Activated CD8-positive, alpha-beta memory T cell treated with anti-CD3 and anti-CD28 coated beads, Interleukin-2, amount 50 U/mL, for 48 hours (primary cell): ENCODE results near the gene BARX2.
"Not testable (repeated sequence)": the region's sequence is repeated elsewhere in the genome, so short reads cannot be mapped to it uniquely, and the experiment has no call there.

Experiments
- DNase-seq: peaks from one replicate; pipeline ENCODE4 v3.0.0-alpha.2; 2020

The BARX2 gene, protein sequence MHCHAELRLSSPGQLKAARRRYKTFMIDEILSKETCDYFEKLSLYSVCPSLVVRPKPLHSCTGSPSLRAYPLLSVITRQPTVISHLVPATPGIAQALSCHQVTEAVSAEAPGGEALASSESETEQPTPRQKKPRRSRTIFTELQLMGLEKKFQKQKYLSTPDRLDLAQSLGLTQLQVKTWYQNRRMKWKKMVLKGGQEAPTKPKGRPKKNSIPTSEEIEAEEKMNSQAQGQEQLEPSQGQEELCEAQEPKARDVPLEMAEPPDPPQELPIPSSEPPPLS

DNA sequence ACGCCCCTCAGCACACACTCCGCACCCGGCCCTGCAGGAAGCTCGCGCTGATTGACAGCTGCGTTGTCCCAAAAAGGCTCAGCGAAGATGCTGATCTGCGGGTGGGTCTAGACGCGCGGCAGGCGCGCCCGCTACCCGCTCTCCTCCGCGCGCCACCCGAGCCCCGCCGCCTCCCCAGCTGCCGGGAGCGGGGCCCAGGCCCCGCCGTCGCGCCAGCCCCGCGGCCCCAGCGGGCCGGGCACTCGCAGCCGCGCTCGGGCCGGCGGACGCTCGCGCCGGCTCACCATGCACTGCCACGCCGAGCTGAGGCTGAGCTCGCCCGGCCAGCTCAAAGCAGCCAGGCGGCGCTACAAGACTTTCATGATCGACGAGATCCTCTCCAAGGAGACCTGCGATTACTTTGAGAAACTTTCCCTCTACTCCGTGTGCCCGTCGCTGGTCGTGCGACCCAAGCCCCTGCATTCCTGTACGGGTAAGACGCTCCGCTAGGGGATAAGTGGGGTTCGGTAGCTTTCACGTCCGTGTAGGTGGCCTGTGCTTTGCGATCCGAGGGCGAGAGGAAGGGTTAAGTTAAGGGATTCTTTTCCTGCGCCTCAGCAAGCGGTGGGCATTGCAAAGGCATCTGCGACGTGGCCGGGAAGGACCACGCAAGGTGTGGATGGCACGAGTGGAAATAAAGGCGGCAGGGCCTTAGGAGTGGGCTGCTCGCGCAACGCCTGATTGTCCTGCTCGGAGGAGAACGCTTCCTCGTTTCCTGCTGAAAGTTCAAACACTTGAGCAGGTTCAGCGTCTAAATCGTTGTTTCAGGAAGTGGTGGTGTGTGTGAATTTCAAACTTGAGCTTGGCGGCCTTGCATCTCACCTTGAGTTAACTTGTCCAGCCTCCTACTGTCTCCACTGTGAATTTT is at the start of gene BARX2:
BARX2 (plus strand) TSS at position 98 of the 907 bp plus-strand sequence; CDS start at position 286, 188 bp downstream.
- DNase-seq: peak; percentile 60

DNA sequence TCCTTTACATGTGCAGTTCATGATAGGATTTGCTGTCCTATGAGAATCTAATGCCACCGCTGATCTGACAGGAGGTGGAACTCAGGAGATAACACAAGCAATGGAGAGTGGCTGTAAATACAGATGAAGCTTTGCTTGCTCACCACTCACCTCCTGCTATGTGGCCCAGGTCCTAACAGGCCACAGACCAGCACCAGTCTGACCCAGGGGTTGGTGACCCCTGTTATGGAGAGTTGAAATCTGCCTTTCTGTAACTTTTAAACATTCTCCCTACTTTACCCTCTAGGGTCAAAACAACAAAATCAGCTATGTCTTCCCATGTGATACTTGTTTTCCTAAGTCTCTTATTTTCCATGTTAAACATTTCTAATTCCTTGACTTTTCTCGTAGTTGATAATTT is 48.7 kb upstream of the BARX2 start:
- DNase-seq: no peak

DNA sequence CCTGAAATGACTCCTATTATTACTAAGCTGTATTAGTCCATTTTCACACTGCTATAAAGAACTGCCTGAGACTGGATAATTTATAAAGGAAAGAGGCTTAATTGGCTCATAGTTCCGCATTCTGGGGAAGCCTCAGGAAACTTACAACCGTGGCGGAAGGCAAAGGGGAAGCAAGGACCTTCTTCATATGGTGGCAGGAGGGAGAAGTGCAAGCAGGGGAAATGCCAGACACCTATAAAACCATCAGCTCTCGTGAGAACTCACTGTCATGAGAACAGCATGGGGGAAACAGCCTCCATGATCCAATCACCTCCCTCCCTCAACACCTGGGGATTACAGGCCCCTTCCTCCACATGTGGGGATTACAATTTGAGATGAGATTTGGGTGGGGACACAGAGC is 47.9 kb upstream of the BARX2 start:
- not testable (repeated sequence) for DNase-seq

DNA sequence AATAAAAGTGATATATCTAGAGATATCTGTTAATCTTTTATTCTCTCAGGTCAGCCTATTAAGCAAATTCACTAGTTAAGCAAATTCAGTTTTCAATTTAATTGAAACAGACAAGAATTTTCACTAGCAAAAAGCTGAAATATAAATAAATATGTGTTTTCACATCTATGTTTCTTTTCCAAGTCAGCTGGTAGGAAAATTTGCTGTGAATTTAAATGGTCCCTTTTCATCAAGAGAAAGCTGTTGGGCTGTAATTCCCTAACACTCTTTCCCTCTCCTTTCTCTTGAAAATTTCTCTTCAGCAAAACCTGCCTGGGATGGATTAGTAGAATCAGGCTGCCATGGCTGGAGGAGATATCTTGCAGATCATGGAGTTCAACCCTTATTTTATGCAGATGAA is 46.9 kb upstream of the BARX2 start:
- DNase-seq: no peak

DNA sequence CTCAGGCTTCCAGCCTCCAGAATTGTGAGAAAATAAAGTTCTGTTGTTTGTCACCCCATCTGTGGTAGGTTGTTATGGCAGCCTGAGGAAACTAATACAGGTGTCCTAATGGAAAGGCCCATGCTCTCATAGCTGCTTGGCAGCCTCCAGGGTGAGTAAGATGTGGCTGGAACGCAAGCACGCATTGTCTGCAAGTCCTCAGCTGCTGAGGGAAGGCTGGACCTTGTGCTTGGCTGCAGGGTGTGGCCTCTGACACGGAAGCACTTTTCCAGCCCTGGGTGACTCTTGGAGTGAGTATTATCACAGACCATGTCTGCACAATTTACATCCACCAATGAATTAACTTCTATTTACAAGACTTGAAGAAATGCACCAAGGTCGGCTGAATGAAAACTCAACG is 44.4 kb upstream of the BARX2 start:
- no peak for DNase-seq

DNA sequence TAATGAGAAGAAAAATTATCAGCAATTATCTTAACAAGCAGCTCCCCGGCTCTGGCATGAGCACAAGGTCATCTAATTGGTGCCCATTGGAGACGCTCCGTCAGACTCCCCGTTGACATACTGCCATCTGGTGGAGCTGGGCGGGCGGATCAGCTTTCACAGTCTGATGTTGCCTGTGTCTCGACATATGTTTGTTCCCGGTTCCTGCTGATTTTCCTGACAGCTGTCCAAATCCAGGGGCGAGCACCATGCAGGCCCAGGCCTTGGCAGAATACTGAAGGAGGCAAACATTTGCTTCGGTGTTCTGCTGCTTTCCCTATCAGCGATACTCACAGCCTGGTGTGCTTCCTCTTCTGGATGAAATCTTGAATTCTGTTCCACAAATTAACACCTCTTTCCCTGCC is 43.8 kb upstream of the BARX2 start:
- DNase-seq: peak; percentile 83

DNA sequence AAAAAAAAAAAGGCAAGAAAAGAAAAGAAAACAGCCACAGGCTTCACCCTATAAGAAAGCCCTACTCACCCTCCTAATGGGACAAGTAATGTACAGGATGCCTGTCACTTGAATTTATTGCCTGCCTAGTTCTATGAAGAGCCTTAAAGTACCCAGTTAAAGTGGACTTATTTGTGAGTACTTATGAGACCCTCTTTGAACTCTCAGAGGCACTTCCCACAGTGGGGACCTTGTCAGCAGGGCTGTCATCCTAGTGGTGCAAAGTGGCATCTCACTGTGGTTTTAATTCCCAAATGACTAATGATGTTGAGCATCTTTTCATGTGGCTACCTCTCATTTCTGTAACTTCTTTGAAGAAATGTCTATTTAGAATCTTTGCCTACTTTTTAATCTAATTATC is 41.8 kb upstream of the BARX2 start:
- DNase-seq: no peak

DNA sequence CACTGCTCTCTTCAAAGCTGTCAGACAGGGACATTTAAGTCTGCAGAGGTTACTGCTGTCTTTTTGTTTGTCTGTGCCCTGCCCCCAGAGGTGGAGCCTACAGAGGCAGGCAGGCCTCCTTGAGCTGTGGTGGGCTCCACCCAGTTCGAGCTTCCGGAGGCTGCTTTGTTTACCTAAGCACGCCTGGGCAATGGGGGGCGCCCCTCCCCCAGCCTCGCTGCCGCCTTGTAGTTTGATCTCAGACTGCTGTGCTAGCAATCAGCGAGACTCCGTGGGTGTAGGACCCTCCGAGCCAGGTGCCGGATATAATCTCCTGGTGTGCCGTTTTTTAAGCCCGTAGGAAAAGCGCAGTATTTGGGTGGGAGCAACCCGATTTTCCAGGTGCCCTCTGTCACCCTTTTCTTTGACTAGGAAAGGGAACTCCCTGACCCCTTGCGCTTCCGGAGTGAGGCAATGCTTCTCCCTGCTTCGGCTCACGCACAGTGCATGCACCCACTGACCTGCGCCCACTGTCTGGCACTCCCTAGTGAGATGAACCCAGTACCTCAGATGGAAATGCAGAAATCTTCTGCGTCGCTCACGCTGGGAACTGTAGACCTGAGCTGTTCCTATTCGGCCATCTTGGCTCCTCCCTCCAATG is 31.2 kb upstream of the BARX2 start:
- DNase-seq: not testable (repeated sequence)

DNA sequence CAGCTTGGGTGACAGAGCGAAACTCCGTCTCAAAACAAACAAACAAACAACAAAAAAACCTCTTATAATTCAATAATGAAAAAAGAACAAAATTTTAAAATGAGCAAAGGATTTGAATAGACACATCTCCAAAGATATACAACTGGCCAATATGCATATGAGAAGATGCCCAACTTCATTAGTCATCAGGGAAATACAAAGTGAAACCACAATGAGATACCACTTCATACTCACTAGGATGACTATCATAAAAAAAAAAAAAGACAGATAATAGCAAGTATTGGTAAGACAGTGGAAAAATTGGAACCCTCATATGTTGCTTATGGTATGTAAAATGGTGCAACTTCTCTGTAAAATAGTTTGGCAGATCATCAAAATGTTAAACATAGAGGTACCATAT is 28.7 kb upstream of the BARX2 start:
- no peak for DNase-seq

DNA sequence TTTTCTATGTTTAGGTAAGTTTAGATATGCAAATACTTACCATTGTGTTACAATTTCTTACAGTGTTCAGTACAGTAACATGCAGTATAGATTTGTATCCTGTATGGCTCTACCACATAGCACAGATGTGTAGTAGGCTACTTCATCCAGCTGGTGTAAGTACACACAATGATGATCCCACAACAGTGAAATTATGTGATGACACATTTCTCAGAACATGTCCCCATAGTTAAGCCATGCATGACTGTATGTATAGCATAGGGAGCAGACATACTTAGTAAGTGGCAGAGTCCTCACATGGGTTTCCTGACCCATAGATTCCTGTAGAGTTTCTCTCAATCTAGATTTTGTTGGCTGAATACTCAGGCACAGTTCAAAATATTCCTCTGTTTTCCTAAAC is 26.8 kb upstream of the BARX2 start:
- no peak for DNase-seq

DNA sequence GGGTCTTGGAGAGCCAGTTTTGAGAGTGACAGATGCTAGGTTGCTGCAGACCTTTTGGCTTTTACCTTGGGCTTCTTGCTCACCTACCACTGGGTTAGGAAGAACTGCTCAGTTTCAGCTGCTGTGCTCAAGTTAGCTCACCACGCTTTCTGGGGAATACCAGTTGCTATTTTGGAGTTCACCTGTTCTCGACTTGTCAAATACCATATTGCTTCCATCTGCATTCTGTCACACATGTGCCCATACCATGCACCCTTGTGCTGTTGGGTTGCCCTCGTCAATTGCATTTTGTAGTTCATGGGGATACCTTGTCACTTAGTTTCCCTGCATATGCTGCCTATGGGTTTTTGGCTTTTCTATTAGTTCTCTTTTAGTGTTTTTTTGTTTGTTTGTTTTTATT is 23.0 kb upstream of the BARX2 start:
- no peak for DNase-seq

DNA sequence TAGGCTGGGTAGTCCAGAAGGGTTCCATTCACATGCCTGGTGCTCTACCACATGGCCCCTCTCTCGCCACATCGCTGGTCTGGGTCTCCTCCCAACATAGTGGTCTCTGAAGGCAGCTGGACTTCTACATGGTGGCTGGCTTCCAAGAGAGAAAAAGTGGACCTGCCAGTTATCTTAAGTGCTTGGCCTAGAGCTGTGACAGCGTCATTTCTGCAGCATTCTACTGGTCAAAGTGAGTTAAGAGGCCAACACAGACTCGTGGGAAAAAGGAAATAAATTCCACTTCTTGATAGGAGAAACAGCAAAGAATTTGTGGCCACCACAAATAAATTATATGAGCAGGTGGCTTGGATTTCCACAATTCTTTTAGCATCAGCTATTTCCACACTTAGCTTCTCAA is 21.0 kb upstream of the BARX2 start:
- no peak for DNase-seq

DNA sequence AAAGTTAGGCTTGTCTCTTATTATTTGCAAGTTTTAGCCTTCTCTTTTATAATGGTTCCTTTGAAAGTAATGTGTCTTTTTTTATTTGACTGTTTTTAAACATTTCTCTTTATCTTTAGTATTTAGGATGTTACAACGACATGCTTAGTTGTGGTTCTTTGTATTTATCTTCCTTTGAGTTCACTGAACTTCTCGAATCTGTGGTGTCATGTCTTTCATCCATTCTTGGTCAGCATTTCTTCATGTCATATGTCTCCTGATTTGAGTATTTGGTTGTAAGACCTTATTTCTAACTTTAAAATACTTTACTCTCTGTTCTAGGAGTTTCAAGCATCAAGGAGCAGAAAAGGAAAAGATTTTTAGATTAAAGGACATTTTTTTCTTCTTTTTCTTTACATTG is 15.9 kb upstream of the BARX2 start:
- DNase-seq: no peak

DNA sequence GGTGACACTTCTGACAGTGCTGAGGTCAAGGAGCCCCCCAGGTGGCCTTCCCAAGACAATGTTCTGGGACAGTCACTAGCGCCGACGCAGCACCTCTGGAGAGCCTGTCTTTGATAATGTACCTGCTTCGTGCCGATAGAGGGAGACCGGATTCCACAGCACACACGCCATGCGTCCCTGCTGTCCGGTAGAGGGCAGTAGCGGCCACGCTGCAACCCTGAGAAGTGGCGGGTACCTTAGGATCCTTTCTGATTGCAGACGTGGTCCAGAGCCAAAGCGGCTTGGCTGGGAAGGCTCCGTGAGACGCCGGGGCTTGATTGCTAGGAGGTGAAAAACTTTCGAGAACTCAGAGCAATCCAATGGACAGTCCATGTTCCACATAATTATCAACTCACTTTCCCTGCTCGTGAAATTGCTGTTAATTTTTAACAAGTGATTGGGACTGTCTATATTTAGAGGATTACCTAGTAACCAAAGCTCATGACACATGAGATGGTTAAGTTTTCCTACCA is 11.4 kb upstream of the BARX2 start:
- DNase-seq: peak; percentile 88

DNA sequence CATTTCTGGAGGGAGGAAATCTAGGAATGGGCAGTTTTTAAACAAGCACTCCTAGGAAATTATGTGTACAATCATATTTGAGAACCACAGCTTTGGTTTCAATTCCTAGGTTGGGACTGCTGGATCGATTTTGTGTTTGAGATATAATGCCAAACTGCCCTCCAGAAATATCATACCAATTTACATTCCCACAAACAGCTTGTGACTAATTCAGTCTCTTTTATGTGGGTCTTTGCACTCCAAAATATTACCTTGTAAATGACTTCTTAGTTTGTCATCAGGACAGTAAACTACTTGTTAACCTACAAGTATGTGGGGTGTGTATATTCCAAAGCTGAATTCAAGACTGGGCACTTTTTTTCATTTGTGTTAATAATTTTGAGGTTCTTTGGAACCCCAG is 9.8 kb upstream of the BARX2 start:
- no peak for DNase-seq

DNA sequence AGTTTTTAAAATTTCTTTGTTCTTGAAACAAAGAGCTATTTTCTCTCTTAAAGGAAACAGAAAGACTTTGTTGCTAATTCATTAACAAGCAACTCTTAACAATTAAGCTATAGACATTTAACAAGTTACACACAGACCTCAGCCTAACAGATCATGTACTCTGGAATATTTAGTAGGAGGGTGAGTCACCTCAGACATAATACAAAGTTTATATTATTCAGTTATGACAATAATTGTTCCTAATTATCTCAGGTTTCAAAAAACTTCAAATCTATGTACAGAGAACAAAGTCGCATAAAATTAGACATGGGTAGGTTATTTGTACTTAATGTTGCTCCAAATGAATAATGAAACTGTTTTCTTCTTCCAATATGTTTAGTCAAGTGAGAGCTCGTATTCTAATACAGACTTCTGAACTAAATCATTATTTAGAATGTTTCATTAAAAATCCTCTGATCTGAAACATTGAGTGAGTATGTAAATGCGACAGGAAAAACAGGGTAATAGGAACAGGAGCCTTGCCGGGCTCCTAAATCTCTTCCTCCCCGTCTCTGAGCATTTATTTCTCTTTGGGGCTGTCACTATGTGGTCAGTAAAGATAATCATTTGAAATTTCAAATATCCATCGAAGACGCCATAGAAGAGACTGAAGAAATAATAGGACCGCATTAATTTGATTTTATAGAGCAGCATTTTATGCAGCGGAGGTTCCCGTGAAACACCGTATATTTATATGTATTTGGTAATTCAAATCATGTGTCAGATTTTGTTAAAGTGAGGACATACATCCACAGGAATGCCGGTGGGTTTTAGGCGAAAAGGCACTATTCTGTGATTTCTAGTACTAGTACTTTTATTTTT is 8.7 kb upstream of the BARX2 start:
- no peak for DNase-seq

DNA sequence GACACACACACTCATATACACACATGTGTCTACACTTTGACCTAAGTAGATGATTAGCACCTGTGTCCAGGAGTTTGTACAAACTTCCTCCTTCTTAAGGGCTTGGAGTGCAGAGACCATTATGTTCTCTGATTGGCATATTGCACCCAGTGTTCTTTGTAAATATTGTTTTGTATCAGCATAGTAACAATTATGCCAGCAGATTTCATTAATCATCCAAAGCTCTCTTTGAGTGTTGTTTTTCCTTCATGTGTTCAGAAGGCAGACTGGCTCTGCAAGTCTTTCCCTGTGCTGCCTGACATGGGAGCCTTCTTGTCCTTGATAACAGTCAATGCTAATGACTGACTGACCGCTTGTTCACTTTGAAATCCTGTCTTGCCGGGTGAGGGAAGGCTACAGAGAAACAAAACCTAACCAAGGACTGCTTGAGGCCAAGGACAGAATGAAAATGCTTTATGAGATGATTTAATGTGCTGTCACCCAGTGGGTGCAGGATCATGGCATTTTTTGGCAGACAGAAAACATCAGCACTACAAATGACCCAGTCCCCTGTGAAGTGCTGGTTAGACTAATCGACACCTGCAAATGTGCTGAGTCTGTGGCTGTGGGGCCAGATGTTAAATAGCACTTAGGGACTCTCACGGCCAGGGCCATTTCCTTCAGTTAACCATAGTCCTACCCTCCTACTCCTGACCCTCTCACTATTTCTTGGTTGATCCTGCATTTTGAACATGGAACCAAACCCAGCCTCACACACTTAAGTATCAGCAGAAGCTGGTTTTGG is 6.6 kb upstream of the BARX2 start:
- DNase-seq: no peak

DNA sequence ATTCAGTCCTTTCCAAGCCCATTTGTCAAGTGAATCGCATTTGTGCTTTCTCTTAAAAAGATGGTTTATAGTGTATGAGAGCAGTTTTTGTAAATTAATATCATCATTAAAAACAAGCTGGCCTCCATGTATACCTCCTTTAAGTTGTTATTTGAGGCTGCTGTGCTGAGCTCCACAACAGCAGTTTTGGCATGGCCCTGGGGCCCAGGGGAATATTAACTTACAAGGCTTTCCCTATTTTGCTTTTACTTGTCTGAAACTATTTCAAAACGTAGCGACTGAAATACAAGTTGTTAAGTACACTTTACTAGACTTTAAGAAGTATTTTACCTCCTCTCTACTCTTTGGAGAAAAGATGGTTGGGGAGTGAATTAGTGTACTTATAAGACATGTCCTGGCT is 4.9 kb upstream of the BARX2 start:
- no peak for DNase-seq

DNA sequence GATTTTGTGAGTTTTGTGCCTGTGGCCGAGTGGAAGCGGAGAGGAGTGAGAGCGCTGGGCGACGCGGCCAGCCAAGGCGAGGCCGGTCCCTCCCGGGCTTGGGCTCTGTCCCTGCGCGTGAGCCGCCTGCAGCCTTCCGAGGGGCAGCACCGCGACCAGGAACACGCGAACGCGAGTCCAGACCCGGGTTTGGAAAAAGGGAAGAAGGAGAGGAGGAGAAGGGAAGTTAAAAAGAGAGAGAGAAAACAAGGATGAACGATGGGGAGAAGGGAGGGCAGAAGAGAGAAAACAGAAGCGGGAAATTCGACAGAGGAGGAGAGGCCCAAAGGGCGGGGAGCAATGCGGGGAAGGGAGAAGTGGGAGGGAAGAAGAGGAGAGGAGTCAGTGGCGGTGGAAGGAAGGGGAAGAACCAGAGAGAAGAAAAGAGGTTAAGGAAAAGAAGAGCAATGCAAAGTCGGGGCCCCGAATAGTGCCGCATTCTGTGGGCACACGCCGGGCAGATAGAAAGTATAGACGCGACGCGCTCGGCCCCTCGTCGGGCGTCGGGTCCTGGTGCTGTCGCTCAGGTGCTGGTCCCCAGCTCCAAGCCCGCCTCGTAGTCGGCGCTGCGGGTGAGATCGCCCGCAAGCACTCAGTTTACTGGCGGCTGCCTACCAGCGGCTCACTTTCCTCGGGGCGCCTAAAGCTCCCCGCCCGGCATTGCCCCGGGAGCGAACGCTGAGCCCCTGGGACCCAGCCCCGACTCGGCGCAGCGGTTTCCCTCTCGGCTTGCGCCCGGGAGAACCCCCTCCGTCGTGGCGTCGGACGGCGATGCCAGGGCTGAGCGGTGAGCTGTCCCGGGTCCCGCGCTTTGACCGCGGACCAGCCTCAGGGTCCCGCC is 2.8 kb upstream of the BARX2 start:
- DNase-seq: peak; percentile 58

DNA sequence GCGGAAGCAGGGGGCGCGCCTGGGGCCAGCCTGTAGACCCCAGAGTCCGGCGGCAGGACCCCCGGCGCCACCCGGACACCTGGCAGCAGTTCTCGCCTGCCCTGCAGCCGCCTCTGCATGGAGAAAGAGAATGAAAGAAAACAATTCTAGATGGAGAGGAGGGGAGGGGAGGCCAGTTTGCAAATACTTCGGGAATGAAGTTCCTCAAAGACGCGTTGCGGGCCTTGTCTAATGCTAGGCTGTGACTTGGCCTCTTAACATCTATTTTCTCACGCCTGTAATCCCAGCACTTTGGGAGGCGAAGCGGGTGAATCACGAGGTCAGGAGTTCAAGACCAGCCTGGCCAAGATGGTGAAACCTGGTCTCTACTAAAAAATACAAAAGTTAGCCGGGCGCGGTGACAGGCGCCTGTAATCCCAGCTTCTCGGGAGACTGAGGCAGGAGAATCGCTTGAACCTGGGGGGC is 2.1 kb upstream of the BARX2 start:
- DNase-seq: peak; percentile 53
